Stimulated activated CD4-positive, alpha-beta T cell treated with anti-CD3 and anti-CD28 coated beads, Interleukin-15, amount 100 ng/mL, for 24 hours (primary cell): ENCODE measurements around the gene NAA10.

Source experiments
- DNase-seq: peaks from one replicate; pipeline ENCODE4 v3.0.0-alpha.2; 2020

The NAA10 gene

DNA sequence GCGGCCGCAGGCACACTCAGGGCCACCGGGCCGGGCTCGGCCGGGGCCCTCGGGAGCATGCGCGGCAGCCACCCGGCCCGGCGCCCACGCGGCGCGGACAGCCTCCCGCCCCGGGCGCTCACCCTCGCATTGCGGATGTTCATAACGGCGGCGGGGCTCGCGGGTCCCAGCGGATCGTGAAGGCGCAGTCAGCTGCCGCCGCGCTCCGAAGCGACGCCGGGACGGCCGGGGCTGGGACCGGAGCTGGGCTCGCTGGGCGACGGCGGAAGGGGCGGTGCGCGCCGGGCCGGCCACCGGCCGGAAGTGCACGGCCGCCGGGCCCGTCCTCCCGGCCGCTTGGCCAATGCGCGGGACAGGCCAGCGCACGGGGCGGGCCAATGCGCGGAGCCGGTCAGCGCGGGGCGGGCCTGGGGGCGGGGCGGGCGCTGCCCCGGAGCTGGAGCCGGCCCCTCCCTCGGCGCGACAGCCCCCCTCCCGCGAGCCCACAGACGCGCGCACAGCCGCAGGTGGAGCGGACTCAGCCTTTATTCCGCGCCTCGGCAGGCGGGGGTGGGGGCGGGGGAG lies at the start of gene NAA10:
Gene NAA10, minus strand, starts transcription at position 276 of the 564 bp plus-strand sequence. Its CDS starts 133 bp downstream, at position 143.
- peak; percentile 79 for DNase-seq

DNA sequence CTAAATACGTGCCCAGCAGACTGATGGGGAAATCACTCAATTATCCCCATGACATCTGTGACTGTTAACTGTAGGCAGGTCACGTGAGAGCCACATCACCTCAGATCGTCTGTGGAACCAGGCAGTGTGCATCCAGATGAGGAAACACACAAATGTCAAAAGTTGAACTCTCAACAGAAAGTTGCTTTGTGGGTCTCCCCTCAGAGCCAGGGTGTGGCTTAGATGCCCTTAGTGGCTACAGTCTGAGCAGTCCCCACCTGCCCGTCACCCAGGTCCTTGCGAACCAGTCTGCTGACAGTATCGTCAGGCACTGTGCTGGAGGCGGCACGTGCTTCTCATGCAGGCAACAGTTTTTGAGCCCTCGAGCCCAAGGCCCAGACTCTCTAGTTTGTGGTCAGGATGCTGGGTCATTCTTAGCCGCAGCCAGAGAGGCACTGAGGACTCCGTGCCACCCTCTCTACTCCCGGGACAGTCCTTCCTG lies 48.5 kb upstream of the NAA10 start:
- peak; percentile 24 for DNase-seq

DNA sequence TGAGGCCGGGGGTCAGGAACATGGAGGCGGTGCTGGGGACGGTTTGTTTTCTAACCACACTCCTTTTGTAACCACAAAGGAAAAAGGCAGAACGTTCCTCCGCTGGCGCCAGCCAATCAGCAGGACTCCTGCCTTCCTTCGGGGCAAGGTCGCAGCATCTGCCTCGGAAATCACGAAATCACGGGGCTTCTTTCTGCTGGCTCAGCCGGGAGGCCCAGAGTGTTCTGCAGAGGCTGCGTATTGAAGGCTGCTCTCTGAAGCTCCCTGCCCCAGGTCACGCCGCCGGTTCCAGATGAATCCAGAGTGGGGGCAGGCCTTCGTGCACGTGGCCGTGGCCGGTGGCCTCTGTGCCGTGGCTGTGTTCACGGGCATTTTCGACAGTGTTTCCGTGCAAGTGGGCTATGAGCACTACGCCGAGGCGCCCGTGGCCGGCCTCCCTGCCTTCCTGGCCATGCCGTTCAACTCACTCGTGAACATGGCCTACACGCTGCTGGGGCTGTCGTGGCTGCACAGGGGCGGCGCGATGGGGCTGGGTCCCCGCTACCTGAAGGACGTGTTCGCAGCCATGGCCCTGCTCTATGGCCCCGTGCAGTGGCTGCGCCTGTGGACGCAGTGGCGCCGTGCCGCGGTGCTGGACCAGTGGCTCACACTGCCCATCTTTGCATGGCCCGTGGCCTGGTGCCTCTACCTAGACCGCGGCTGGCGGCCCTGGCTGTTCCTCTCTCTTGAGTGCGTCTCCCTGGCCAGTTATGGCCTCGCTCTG lies 47.1 kb upstream of the NAA10 start:
- DNase-seq: peak; percentile 82

DNA sequence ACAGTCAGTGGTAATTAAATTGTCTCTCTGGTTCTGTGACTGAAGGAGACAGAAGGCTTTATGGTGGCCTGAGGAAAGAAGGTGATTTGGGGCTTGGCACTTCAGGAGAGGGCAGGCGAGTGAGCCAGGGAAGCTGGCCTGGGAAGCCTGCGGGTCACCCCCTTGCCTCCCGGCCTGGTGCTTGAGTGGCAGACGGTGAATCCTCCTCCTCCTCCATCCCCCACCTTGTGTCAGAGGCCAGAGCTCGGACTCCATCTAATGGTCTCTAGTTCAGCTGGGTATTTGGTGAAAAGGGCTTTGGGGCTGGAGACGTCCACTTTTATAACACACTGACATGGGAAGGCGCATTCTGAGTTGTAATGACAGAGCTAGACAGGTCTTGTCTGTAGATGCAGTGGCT lies 46.4 kb upstream of the NAA10 start:
- DNase-seq: no peak

DNA sequence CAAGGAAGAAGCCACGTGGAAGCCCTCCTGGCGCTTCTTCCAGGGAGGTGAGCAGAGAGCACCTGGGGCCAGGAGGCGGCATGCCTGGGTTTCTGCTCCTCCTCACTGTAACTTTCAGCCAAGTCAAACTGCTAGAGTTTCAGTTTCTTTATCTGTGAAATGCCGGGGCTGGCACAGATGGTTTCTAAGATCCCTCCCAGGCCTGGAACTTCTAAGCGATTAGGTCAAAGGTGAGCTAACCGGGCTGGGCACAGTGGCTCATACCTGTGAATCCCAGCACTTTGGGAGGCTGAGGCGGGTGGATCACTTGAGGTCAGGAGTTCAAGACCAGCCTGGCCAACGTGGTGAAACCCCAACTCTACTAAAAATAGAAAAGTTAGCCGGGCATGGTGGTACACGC lies 45.6 kb upstream of the NAA10 start:
- DNase-seq: peak; percentile 36

DNA sequence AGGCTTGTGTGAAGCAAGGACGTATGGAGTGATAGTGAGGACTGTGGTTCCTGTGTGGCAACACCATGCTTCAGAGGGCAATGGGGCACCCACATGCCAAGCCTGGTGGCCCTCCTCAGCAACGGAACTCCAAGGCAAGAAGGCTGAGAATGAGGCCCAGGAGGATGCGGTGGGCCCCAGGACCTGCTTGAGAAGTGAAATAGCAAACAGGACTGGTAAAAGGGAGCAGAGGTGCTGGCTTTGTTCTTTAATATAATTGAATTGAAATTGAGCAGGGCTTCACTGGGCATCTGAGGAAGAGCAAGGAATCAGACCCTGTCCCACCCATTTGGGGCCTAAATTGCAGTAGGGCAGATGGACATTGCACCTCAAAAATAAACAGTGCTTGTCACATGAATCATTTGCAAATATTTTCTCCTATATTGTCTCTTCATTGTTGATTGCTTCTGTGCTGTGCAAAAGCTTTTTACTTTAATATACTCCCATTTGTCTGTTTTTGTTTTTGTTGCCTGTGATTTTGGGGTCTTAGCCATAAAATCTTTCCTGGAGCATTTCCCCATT lies 40.0 kb upstream of the NAA10 start:
- DNase-seq: no peak

DNA sequence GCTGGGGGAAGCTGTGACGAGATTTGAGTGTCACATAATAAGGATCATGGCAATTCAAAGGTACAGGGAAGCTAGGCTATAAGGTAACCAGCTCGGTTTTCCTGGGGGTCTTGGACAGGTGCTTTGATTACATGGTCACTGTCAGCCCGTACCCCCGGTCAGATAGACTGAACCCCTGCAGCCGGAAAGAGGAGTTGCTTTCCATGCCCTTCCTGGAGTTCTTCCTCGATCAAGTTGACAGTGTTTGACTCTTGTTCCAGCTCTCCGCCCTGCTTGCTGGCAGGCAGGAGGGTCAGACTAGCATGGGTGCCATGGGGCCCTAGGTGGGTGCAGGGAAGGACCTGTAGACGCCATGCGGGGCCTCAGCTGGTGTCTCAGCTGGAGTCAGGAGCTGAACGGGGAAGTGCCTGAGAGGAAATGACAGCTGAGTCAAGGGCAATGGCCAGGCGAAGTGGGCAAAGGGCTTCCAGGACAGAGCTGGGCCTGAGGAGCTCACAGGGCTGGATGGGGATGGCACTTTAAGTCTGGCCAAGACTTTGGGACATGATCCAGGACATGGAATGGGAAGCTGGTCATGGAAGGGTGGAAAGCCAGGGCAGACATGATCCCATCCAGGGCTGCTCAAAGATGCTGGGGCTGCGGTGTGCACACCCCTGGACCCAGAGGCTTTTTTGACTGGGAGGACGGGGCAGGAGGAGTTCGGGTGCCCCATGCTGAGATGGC lies 39.3 kb upstream of the NAA10 start:
- DNase-seq: peak; percentile 23

DNA sequence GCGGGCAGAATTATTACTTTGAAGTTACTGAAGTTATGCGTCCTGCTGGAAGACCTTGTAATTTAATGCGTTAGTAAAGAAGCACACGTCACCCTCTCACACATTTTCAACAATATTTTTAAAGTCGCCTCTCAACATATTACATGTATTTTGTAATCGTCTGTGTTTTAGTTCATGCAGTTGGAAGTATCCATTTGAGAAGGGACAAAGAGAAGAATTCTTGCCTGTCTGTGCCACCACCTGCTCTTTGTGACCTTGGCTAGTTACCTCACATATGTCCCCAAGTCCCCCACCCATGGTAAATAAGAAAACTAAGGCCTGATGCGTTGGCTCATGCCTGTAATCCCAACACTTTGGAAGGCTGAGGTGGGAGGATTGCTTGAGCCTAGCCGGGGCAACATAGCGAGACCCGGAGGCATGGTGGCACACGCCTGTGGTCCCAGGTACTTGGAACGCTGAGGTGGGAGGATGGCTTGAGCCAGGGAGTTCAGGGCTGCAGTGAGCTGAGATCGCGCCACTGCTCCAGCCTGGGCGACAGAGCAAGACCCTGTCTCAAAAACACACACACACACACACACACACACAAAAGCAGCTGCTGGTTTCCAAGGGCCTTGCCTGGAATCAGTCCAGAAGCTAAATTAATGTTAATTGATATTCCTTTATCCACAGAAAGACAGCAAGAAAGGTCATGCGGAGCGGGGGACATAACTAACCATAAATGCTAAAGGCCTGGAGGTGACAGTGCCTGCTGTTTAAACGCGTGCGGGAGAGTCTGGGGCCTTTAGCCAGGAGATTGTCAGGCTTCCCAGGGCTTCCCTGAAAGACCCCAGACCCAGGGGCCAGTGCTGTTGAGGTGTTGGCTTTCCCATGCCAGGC lies 38.5 kb upstream of the NAA10 start:
- peak; percentile 16 for DNase-seq

DNA sequence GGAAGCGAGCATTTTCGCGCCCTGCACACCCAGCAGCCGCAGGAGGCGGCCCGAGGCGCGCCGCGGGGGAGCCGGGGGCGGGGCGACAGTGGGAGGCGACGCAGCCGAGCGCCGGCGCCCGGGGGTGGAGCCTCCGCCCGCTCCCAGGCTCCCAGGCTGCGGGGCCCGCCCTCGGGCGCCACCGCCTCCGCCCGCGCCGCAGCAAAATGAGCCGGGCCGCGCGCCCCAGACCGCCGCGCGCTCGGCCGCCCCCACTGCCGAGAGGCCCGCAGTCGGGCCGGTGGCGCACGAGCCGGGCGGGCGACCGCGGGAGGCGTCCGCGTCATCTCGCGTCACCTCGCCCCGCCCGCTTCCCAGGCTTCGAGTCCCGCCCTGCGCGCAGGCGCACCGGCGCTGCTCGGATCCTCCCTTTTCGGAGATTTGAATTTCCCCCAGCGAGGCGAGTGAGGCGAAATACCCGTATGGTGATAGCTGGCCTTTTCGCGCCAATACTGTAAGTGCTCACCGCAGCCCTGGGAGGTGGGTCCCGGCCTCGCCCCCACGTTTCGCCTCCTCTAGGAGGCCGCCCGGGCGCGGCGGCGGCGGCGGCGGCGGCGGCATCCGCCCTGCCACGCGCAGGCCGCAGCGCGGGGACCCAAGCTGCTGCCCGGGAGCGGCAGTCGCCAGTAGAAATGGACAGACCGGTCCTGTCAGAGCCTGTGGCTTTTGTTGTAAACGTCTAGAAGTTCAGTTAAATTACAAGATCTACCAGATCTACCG lies 37.7 kb upstream of the NAA10 start, which contains the start of gene TMEM187:
Gene TMEM187, plus strand, starts transcription at position 387 of the 759 bp plus-strand sequence. CDS start 9,309 bp downstream, outside the sequence.
- DNase-seq: peak; percentile 90

DNA sequence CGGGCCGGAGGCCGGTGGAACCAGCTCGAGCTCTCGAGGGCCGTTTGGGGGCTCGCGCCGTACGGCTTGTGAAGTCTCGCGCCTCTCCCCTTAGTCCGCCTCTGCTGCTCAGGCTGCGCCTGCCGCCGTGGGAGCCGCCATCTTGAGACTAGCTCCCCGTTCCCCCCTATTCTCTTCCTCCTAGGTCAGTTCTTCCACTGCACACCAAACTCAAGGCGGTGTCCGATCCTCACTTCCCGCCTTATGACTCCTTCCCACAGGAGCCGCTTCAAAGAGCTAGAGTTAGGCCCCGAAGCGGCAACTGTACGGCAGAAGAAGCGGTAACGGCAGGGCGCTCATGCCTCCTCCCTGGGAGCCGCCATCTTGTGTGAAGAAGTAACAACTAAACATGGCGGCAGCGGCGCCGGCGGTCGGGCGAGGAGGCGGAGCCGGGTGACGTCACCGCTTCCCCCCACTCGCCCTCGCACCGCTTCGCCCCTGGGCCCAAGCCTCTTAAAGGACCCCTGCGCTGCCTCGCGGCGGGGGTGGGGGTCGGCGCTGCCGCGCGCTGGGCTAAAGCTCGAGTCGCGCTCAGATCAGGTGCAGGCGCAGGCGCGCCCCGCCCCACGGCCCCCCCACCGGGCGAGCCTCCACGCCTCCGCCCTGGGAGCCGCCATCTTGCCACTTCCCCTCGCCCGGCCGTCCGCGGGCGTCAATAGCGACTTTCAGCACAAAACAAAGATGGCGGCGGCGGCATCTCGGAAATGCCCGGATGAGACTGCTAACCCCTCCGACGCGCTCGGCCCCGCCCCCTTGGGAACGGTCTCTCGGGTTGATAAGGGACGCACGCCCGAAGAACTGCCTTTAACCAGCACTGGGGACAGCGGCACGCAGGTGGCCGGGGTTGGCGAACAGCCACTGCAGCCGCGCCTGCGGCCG lies 36.9 kb upstream of the NAA10 start, which contains the start of gene HCFC1:
Gene HCFC1, minus strand, starts transcription at position 369 of the 918 bp plus-strand sequence. CDS start 978 bp downstream, outside the sequence.
- peak; percentile 90 for DNase-seq

DNA sequence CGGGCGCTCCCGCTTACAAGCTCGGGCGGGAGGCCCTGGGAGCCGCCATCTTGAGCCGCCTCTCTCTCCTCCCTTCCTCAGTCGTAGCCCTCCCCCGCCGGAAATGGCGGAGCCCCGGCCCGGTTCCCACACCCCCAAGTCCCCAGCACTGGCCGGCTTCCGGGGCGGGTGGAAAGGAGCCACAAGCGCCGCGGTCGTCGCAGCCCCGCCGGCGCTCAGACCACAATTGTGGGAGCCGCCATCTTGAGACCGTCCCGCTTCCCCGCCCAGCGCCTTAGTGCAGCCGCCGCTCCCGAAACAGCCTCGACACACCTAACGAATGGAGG lies 36.2 kb upstream of the NAA10 start:
- peak; percentile 90 for DNase-seq

DNA sequence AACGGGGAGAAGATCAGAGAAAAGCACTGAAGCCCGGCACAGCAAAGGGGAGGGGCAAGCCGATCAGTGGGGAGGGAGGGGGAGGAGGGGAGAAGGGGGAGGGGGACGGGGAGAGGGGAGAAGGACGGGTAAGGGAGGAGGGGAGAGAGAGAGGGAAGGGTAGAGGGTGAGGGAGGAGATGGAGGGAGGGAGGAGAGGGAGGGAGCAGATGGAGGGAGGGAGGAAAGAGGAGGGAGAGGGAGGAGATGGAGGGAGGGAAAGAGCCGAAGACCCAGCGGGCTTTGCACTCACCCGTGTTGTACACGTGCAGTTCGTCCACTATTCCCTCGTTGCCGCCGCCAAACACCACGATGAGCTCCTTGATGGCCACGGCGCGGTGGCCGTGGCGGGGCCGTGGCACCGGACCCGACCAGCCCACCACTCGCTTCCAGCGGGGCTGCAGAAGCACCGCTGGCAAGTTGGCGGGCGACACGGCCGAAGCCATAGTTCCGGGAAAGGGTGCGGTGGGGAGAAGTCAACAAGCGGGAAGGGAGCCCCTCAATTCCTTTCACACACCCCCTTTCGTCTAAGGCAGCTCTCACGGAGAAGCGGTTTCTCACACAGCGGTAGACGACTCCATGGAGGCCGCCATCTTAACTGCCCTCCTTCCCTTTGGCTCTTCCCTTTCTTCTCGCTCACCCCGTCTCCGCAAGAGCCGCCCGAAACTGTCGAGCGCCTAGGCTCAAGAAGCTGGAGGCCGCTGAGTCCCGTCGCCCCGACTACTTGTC lies 35.7 kb upstream of the NAA10 start:
- peak; percentile 42 for DNase-seq

DNA sequence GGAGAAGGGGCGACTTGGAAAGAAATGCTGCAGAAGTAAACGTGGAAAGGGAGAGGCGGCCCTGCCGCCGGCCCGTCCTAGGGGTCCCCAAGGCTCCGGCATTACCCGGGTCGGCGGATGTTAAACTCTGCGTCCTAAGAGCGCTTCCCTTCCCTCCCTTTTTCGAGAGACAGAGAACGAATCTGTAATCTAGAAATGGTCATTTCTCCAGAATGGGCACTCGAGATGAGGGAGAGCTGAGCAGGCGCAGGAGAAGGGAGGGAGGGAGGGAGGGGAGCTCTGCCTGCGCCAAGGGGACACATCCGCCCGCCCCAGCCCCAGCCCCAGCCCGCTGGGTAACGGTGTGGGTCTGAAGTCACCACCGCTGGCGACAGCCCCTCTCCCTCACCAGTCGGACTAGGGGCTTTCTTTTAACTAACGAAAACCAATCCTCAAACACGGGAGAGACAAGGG lies 35.1 kb upstream of the NAA10 start:
- DNase-seq: no peak

DNA sequence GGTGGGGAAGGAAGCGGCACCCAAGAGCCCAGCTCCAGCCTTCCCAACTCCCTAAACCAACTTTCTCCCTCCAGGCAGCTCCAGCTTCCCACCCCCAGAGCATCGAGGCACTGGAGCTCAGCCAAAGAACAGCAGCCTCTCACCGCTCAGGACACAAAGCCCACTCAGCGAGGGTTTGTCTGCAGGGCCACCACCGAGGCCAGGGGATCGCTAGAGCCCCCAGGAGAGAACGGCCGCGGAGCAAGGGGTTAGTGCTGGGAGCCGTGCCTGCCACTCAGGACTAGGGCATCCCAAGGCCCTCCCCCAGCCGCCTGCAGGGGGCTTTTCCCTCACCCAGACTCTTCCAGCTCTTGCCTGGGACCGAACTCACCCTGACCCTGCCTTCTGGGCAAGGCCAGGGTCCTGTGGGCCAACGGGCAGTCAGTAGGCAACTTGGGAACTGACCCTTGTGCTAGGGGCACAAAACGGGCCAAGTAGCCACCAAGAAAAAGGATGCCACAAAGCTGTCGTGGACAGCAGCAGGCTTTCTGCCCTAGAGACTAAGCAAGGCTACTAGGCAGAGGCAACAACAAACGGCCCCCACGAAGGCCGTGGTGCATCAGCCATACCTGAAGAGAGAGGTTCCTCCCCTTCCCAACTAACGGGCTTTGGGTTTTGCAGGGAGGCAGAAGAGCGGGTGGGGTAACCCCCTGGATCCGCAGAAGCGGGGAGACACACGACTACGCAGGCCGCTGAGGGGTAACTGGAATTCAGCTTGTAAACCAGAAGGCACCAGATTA lies 34.5 kb upstream of the NAA10 start:
- DNase-seq: no peak

DNA sequence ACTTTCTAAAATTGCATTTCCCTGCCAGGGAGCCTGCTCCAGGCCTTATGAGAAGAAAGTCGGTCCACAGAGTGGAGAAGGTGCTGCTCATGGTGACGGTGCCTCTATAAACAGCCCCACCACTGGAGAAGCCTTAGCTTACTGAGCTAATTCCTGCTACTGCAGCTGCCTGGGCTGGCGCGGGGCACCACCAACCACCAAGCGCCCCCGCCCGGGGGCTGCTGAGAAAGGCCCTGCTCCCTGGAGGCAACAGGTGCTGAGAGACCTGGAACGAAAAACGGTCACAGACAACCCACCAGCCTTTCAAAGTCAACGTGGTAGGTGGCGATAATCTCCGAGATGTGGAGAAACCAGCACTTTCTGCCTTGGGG lies 33.9 kb upstream of the NAA10 start:
- peak; percentile 48 for DNase-seq

DNA sequence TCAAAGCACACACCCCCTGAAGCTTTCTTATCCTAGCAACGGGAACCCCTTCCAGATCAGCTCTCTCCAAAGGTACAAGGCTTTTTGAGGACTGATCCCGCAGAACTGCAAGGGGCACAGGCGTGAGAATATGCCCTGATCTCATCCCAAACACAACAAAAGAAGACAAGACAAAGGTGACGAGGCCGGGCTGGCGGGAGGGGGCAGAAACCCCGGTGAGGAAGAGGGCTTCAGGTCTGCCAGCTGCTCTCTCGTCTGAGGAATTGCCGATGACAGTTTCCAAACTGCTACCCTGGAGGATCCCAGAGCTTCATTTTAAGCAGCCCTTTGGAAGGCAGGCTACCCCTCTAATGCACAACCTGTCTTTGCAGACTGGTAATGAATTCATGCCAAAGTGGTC lies 33.4 kb upstream of the NAA10 start:
- DNase-seq: no peak

DNA sequence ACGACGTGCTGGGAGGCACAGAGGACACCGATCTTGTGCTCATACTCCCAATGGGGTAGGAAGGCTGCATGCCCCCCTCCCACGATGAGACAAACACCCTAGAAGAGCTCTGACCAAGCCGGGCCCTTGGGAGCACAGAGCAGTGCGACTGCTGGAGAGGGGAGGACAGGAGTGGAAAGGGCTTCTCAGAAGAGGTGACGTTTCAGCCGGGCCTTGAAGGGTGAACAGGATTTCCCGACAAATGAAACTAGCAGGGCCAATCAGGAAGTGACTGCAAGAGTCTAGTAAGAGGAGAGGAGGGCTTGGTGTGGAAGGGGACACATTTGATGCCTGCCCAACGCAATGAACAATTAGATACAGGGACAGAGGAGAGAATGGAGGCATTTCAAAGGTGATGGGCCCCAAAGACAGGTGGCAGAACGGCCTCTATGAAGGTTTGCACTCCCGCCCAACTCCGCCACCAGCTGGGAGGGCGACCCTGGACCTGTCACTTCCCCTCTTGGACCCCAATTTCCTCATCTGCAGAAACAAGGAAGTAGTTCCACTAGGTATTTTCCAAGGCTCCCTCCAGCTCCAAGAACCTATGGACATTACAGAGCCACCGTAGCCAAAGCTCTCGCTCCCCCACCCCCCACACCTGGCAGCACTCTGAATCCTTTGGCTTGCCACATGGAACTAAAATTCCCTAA lies 32.8 kb upstream of the NAA10 start:
- DNase-seq: peak; percentile 46
